GM12865 (cell line): ENCODE results near the gene BEND4.
"Not testable (repeated sequence)": the region's sequence is repeated elsewhere in the genome, so short reads cannot be mapped to it uniquely, and the experiment has no call there.

Experiments used
- DNase-seq: peaks from one replicate; pipeline ENCODE4 v3.0.0; 2010; ENCODE audit warnings: low read depth
- H3K4me3 ChIP-seq: 2 replicates; pipeline ENCODE4 v1.5.1; 2011; ENCODE audit warnings: mild to moderate bottlenecking, low read depth, low read length, control low read depth
- CTCF ChIP-seq: IDR thresholded peaks from 2 replicates; pipeline ENCODE4 v1.5.1; 2011; ENCODE audit warnings: low read length, control low read depth, low read depth, inconsistent platforms; ENCODE audit not compliant: insufficient read depth; ENCODE audit errors: missing control alignments

BEND4 gene

GRCh38 chr4:42152507-42153504, at the start of gene BEND4:
TSS of gene BEND4 (minus strand) at chr4:42152655. CDS start at chr4:42152143, 512 bp downstream.
- DNase-seq: no peak
- TF ChIP-seq CTCF: no peak
- H3K4me3 ChIP-seq: peak within 1 kb of the TSS; percentile 54

- no peak for DNase-seq
- no peak for TF ChIP-seq CTCF
- H3K4me3 ChIP-seq: no peak overlapping the region
Measured at GRCh38 chr4:42197341-42197740, 44.9 kb upstream of the BEND4 start.

- no peak for TF ChIP-seq CTCF
- DNase-seq: no peak
- H3K4me3 ChIP-seq: no peak overlapping the region
Measured at GRCh38 chr4:42172921-42173320, 20.5 kb upstream of the BEND4 start.

GRCh38 chr4:42172128-42172790, 19.8 kb upstream of the BEND4 start:
- DNase-seq: no peak
- H3K4me3 ChIP-seq: no peak overlapping the region
- no peak for TF ChIP-seq CTCF

- no peak overlapping the region for H3K4me3 ChIP-seq
- TF ChIP-seq CTCF: no peak
- peak; percentile 77 for DNase-seq
Measured at GRCh38 chr4:42167709-42168108, 15.3 kb upstream of the BEND4 start.

- H3K4me3 ChIP-seq, DNase-seq: not testable (repeated sequence)
Measured at GRCh38 chr4:42166186-42166585, 13.7 kb upstream of the BEND4 start.

- H3K4me3 ChIP-seq: no peak overlapping the region
- DNase-seq: no peak
- no peak for TF ChIP-seq CTCF
Measured at GRCh38 chr4:42159271-42160001, 7.0 kb upstream of the BEND4 start.
